Stomach (tissue), 9 donors: Measurements from ENCODE around the gene TMEM219. TPM values are rescaled to one million over a fixed set of nuclear protein-coding genes. Genes with fewer than 3 reads are reported as not detected.
A peak's percentile ranks its signal among the peaks of the same experiment; 100 is the strongest.

ENCODE experiments used
- DNase-seq, 2 donors: peaks; one replicate each; pipeline versions ENCODE4 v3.0.0 to v3.0.0-alpha.2; 2013 to 2019
- H3K27ac ChIP-seq, 5 donors: fragments of 200-600 bp in 4 of 5; sonication (generic) in 4 of 5; one replicate each; pipeline ENCODE4 v1.5.1; 2013 to 2019; ENCODE audit warnings: mild to moderate bottlenecking in 1 of 5, moderate library complexity in 1 of 5
- H3K27me3 ChIP-seq, 3 donors: fragments of 200-600 bp; sonication (generic); one replicate each; pipeline ENCODE4 v1.5.1; 2017 to 2019; ENCODE audit warnings: mixed run types in 1 of 3
- H3K36me3 ChIP-seq, 4 donors: fragments of 200-600 bp; sonication (generic); 1 replicate in 3 of 4; 2 replicates in 1 of 4; pipeline ENCODE4 v1.5.1; 2016 to 2019
- H3K4me1 ChIP-seq, 4 donors: fragments of 200-600 bp; sonication (generic); one replicate each; pipeline ENCODE4 v1.5.1; 2016 to 2019
- H3K4me3 ChIP-seq, 4 donors: fragments of 200-600 bp; sonication (generic) in 3 of 4; one replicate each; pipeline ENCODE4 v1.5.1; 2016 to 2019; ENCODE audit warnings: mild to moderate bottlenecking in 1 of 4
- H3K9me3 ChIP-seq, 4 donors: fragments of 200-600 bp; sonication (generic); one replicate each; pipeline ENCODE4 v1.5.1; 2016 to 2019
- EP300 ChIP-seq: sonication (generic); formaldehyde crosslinking; IDR thresholded peaks from one replicate; pipeline ENCODE4 v1.6.1; 2017; ENCODE audit warnings: antibody characterized with exemption
- POLR2A ChIP-seq, 4 donors: fragments of 450-650 bp; IDR thresholded peaks; one replicate each; pipeline ENCODE4 v1.6.1; 2016; ENCODE audit warnings: antibody characterized with exemption in 4 of 4, control low read depth in 2 of 4, mild to moderate bottlenecking in 1 of 4, moderate library complexity in 1 of 4
- POLR2AphosphoS5 ChIP-seq, 3 donors: sonication (generic); formaldehyde crosslinking; IDR thresholded peaks; one replicate each; pipeline ENCODE4 v1.6.1; 2016; ENCODE audit warnings: antibody characterized with exemption in 3 of 3
- WGBS, 5 donors: extraction: QIAGEN DNeasy Blood & Tissue Kit in 3 of 5; methylation state at CpG; one replicate each; pipeline versions ENCODE4 v1.1.5 to v1.1.7; 2013 to 2018; 5-methylcytosine and 5-hydroxymethylcytosine counted together
- intact Hi-C: fragments of 100-400 bp; cut with DNase I; formaldehyde crosslinking; loops from one replicate; pipeline ENCODE4 v1.15.1; 2023; ENCODE audit warnings: low total_unique reads
- polyA plus RNA-seq, 3 donors: library from polyadenylated mRNA; stranded (reverse); fragments of 200-250 nt; gene quantifications; one replicate each; pipeline ENCODE4 v1.2.3, GENCODE V29; 2013
- total RNA-seq, 5 donors: library from RNA; depleted of rRNA; stranded (reverse); fragments of >200 nt; gene quantifications; one replicate each; pipeline versions ENCODE4 v1.1.0 to v1.2.3, GENCODE V29; 2014 to 2016
- TF ChIP-seq, protein P1 (sequence below), 7 experiments: fragments of 450-650 bp in 4 of 7; fragments of 200-600 bp in 3 of 7; sonication (generic) in 3 of 7; IDR thresholded peaks; one replicate each; pipeline ENCODE4 v1.5.1; 2016 to 2019; ENCODE audit warnings: antibody characterized with exemption in 7 of 7, control low read depth in 2 of 7, mild to moderate bottlenecking in 1 of 7
- donor health status: healthy with polysubstance abuse.
- donor health status: Bipolar disorder and iron deficiency.
- donor health status: healthy.

Gene TMEM219
- total and polyA plus RNA-seq, 8 donors: 32.1 to 286 (median 139) TPM

DNA sequence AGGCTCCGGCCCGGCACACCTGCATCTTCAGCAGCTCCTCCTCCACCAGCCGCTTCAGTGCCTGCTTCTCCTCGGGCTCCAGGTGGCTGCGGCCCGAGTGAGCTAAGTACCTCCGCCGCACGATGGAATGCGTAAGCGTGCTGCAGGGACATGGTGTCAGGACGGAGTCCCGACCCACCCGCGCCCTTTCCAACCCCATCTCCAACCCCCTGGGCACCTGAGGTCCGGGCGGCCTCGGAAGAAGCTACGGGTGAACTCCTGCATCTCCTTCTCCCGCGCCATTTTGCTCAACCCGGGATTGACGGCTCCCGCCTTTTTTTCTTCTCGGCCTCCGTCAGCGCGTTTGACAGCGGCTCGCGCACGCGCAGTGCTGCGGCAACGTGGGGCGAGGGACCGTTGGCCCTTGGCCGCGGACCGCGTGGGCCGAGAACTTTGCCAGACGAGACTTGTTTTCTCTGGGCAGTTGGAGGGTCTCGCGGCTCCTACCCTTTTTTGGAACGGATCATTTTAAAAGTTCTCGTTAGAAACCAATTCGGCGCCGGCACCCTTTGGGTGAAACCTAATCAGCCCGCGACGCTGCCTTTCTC is 33.5 kb downstream of the TMEM219 start, which contains the start of gene HIRIP3:
Gene HIRIP3 (minus strand): TSS at position 294 of the 587 bp plus-strand sequence. CDS start 12 bp downstream, at position 282.
- H3K4me1 ChIP-seq: peaks cover 20 to 39% (median 29%) of the 10 kb centered on the region in 4 donors
- WGBS, 5 donors: 0 to 1% (median 0%) methylated on average over 29 to 53 of the region's 53 CpGs
- H3K36me3 ChIP-seq: peaks cover 32 to 64% (median 52%) of the 10 kb centered on the region in 4 donors
- H3K4me3 ChIP-seq: peak within 1 kb of the TSS; percentile 86 to 98 (median 91)
- peak within 1 kb of the TSS; percentile 96 to 98 (median 97) for H3K27ac ChIP-seq
- no peaks in the 10 kb centered on the region for H3K9me3 ChIP-seq
- no peaks in the 10 kb centered on the region for H3K27me3 ChIP-seq
- peak; percentile 90 to 95 for DNase-seq
- intact Hi-C loops: no loop called here
- TF ChIP-seq EP300 (no peak), POLR2AphosphoS5 (IDR thresholded peaks at IDR 0.05) (peak; percentile 70 to 89 (median 86)), POLR2A (IDR thresholded peaks at IDR 0.05) (peak in 1 of 4 donors; percentile 20)
- TF ChIP-seq, protein P1, sequence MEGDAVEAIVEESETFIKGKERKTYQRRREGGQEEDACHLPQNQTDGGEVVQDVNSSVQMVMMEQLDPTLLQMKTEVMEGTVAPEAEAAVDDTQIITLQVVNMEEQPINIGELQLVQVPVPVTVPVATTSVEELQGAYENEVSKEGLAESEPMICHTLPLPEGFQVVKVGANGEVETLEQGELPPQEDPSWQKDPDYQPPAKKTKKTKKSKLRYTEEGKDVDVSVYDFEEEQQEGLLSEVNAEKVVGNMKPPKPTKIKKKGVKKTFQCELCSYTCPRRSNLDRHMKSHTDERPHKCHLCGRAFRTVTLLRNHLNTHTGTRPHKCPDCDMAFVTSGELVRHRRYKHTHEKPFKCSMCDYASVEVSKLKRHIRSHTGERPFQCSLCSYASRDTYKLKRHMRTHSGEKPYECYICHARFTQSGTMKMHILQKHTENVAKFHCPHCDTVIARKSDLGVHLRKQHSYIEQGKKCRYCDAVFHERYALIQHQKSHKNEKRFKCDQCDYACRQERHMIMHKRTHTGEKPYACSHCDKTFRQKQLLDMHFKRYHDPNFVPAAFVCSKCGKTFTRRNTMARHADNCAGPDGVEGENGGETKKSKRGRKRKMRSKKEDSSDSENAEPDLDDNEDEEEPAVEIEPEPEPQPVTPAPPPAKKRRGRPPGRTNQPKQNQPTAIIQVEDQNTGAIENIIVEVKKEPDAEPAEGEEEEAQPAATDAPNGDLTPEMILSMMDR (IDR thresholded peaks at IDR 0.05): no peak

DNA sequence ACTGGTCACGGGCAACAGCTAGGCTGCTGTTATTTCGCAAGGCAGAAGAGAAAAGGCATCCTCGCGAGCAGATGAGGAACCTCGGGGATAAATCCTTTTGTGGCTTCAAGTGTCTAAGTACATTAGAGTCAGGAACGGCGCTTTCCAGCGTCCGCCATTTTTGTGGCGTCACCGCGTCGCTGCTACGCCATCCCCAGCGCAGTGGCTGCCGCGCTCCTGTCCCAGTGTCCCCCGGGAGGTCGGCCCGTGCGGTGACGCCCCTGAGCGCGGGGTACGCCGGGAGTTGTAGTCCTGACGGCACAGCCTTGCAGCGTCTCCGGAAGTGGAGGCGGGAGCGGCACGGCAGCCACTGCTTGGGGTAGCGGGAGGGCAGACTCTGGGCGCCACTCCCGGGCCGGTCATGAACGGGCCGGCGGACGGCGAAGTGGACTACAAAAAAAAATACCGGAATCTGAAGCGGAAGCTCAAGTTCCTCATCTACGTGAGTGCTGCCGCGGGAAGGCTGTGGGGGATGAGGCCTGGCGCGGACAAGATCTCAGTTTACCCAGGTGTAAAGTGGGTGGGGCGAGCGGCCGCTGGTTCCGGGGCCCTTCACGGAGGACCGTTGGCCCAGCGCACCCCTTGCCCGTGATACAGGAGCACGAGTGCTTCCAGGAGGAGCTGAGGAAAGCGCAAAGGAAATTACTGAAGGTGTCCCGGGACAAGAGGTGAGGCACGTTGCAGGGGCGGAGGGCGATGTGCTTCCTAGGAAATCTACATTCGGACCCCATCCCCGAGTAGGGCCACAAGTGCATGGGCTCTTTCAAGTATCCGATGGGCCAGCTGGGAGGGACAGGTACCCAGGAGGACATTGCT is 34.3 kb downstream of the TMEM219 start, which contains the start of gene INO80E:
Gene INO80E (plus strand): TSS at position 331 of the 855 bp plus-strand sequence. CDS start 70 bp downstream, at position 401.
- peak; percentile 99 for DNase-seq
- Histone ChIP-seq H3K4me1 (peaks cover 20 to 39% (median 29%) of the 10 kb centered on the region in 4 donors), H3K9me3 (no peaks in the 10 kb centered on the region), H3K36me3 (peaks cover 25 to 64% (median 52%) of the 10 kb centered on the region in 4 donors), H3K4me3 (peak within 1 kb of the TSS; percentile 86 to 98 (median 91)), H3K27me3 (no peaks in the 10 kb centered on the region), H3K27ac (peak within 1 kb of the TSS; percentile 96 to 98 (median 97))
- intact Hi-C loops: no loop called here
- WGBS, 5 donors: 0% methylated on average over 59 to 65 of the region's 65 CpGs
- TF ChIP-seq POLR2A (IDR thresholded peaks at IDR 0.05) (no peak), POLR2AphosphoS5 (IDR thresholded peaks at IDR 0.05) (peak; percentile 81 to 97 (median 86)), EP300 (peak; percentile 49)
- TF ChIP-seq, protein P1 (IDR thresholded peaks at IDR 0.05): no peak

DNA sequence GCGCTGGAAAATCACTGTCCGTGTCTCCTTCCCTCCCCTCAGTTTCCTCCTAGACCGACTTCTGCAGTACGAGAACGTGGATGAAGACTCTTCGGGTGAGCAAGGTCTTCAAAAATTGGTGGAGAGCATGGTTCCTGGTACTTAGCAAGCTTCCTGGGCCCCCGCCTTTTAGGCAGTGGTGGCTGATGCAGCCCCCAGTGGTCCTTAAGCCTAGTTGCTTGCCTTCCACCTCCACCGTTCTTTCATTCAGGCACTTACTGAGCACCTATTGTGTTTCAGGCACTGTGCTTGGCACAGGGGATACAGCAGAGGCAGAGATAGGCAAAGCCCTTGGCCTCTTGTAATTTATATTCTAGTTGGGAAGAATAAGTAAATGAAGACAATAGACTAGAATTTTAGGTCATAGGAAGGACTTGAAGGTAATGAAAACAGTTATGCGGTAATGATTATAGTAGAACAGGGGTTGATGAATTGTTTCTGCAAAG is 34.9 kb downstream of the TMEM219 start:
- WGBS, 5 donors: 17 to 25% (median 18%) methylated on average over 9 of the region's 9 CpGs
- DNase-seq: no peak
- intact Hi-C loops: no loop called here

More for the DNA sequence above, 34.9 kb downstream of the TMEM219 start:
- Histone ChIP-seq H3K36me3 (peaks cover 20 to 64% (median 52%) of the 10 kb centered on the region in 4 donors), H3K27ac (peak overlapping the region in 4 of 5 donors; percentile 97 to 98 (median 98)), H3K9me3 (no peaks in the 10 kb centered on the region), H3K4me3 (peak overlapping the region; percentile 86 to 98 (median 91)), H3K27me3 (no peaks in the 10 kb centered on the region), H3K4me1 (peaks cover 20 to 39% (median 29%) of the 10 kb centered on the region in 4 donors)
- no peak for TF ChIP-seq POLR2A (IDR thresholded peaks at IDR 0.05)
- TF ChIP-seq POLR2AphosphoS5 (IDR thresholded peaks at IDR 0.05): no peak
- no peak for TF ChIP-seq EP300
- TF ChIP-seq, protein P1 (IDR thresholded peaks at IDR 0.05): no peak
